IPS DF 6.9 (cell line): ENCODE results near the gene POU2F3.

ENCODE experiments used
- DNase-seq: peaks from one replicate; pipeline ENCODE4 v3.0.0-alpha.2; 2013; ENCODE audit warnings: low read depth, low spot score
- H3K27ac ChIP-seq: one replicate; pipeline ENCODE4 v1.5.1; 2013; ENCODE audit warnings: low read length, control low read depth
- H3K27me3 ChIP-seq: 2 replicates; pipeline ENCODE4 v1.6.1; 2013; ENCODE audit warnings: mild to moderate bottlenecking, low read length; ENCODE audit not compliant: control insufficient read depth, insufficient read depth
- H3K36me3 ChIP-seq: 2 replicates; pipeline ENCODE4 v1.6.1; 2013; ENCODE audit warnings: low read length; ENCODE audit not compliant: control insufficient read depth, insufficient read depth
- H3K4me1 ChIP-seq: 2 replicates; pipeline ENCODE4 v1.6.1; 2013; ENCODE audit warnings: low read length; ENCODE audit not compliant: control insufficient read depth, insufficient read depth
- H3K4me3 ChIP-seq: 2 replicates; pipeline ENCODE4 v1.5.1; 2013; ENCODE audit warnings: mild to moderate bottlenecking, low read length
- H3K9me3 ChIP-seq: 2 replicates; pipeline ENCODE4 v1.6.1; 2013; ENCODE audit warnings: low read length, inconsistent platforms; ENCODE audit not compliant: control insufficient read depth, insufficient read depth
- WGBS: extraction: QIAGEN DNeasy Blood & Tissue Kit; methylation state at CpG from one replicate; pipeline ENCODE4 v1.1.7; 2013; ENCODE audit warnings: mixed read lengths, missing lambda C conversion rate; ENCODE audit not compliant: insufficient read length, insufficient coverage; 5-methylcytosine and 5-hydroxymethylcytosine counted together

The POU2F3 gene

GRCh38 chr11:120218695-120219033 is 21.3 kb upstream of the POU2F3 start:
- WGBS = no CpG with 5 or more reads among the region's 10 CpGs

GRCh38 chr11:120219232-120219937 is 20.6 kb upstream of the POU2F3 start:
- H3K36me3 ChIP-seq = no peaks in the 10 kb centered on the region
- peaks cover 6% of the 10 kb centered on the region for H3K4me1 ChIP-seq
- peaks cover 20% of the 10 kb centered on the region for H3K27me3 ChIP-seq
- H3K9me3 ChIP-seq = no peaks in the 10 kb centered on the region
- no CpG with 5 or more reads among the region's 13 CpGs for WGBS
- H3K4me3 ChIP-seq = no peak overlapping the region
- no peak for DNase-seq
- no peak overlapping the region for H3K27ac ChIP-seq

More at GRCh38 chr11:120218695-120219033, 21.3 kb upstream of the POU2F3 start:
- Histone ChIP-seq H3K4me3 (no peak overlapping the region), H3K27me3 (peaks cover 28% of the 10 kb centered on the region), H3K36me3 (no peaks in the 10 kb centered on the region), H3K4me1 (peaks cover 6% of the 10 kb centered on the region), H3K9me3 (no peaks in the 10 kb centered on the region), H3K27ac (no peak overlapping the region)
- DNase-seq = no peak

- no peak for DNase-seq
- H3K4me1 ChIP-seq = peaks cover 6% of the 10 kb centered on the region
- no peak overlapping the region for H3K4me3 ChIP-seq
- WGBS = no CpG with 5 or more reads among the region's 9 CpGs
- no peaks in the 10 kb centered on the region for H3K36me3 ChIP-seq
- H3K27me3 ChIP-seq = peaks cover 15% of the 10 kb centered on the region; the same call in 1 of the 2 replicates
- H3K9me3 ChIP-seq = no peaks in the 10 kb centered on the region
- H3K27ac ChIP-seq = no peak overlapping the region
Observed at GRCh38 chr11:120219938-120220746, 19.8 kb upstream of the POU2F3 start.

GRCh38 chr11:120220747-120221037 is 19.2 kb upstream of the POU2F3 start:
- H3K27ac ChIP-seq = no peak overlapping the region
- WGBS = no CpG with 5 or more reads among the region's 4 CpGs
- peaks cover 6% of the 10 kb centered on the region for H3K4me1 ChIP-seq
- peaks cover 10% of the 10 kb centered on the region; the same call in 1 of the 2 replicates for H3K27me3 ChIP-seq
- no peak for DNase-seq
- H3K4me3 ChIP-seq = no peak overlapping the region
- no peaks in the 10 kb centered on the region for H3K9me3 ChIP-seq
- H3K36me3 ChIP-seq = no peaks in the 10 kb centered on the region

- Histone ChIP-seq H3K4me1 (peaks cover 6% of the 10 kb centered on the region), H3K27me3 (peaks cover 5% of the 10 kb centered on the region; the same call in 1 of the 2 replicates), H3K9me3 (no peaks in the 10 kb centered on the region), H3K27ac (no peak overlapping the region), H3K36me3 (no peaks in the 10 kb centered on the region), H3K4me3 (no peak overlapping the region)
- WGBS = no CpG with 5 or more reads among the region's 1 CpG
- no peak for DNase-seq
Observed at GRCh38 chr11:120221115-120221752, 18.7 kb upstream of the POU2F3 start.

- Histone ChIP-seq H3K4me3 (no peak overlapping the region), H3K36me3 (no peaks in the 10 kb centered on the region), H3K27ac (no peak overlapping the region), H3K4me1 (peaks cover 6% of the 10 kb centered on the region), H3K27me3 (no peaks in the 10 kb centered on the region; the same call in 1 of the 2 replicates), H3K9me3 (no peaks in the 10 kb centered on the region)
- DNase-seq = no peak
- no CpG with 5 or more reads among the region's 8 CpGs for WGBS
Observed at GRCh38 chr11:120222916-120223315, 17.0 kb upstream of the POU2F3 start.

- H3K4me1 ChIP-seq = peaks cover 2% of the 10 kb centered on the region
- DNase-seq = no peak
- no CpG with 5 or more reads among the region's 1 CpG for WGBS
- H3K36me3 ChIP-seq = no peaks in the 10 kb centered on the region
- H3K27ac ChIP-seq = no peak overlapping the region
- no peaks in the 10 kb centered on the region; the same call in 1 of the 2 replicates for H3K27me3 ChIP-seq
- H3K9me3 ChIP-seq = no peaks in the 10 kb centered on the region
- H3K4me3 ChIP-seq = no peak overlapping the region
Observed at GRCh38 chr11:120223793-120224192, 16.1 kb upstream of the POU2F3 start.

- Histone ChIP-seq H3K9me3 (no peaks in the 10 kb centered on the region), H3K27me3 (no peaks in the 10 kb centered on the region; the same call in 1 of the 2 replicates), H3K4me3 (no peak overlapping the region), H3K27ac (no peak overlapping the region), H3K4me1 (peaks cover 2% of the 10 kb centered on the region), H3K36me3 (no peaks in the 10 kb centered on the region)
- WGBS = no CpG with 5 or more reads among the region's 6 CpGs
- no peak for DNase-seq
Observed at GRCh38 chr11:120224361-120224760, 15.6 kb upstream of the POU2F3 start.

GRCh38 chr11:120224972-120225909 is 14.7 kb upstream of the POU2F3 start:
- no peaks in the 10 kb centered on the region for H3K9me3 ChIP-seq
- no peak for DNase-seq
- H3K4me1 ChIP-seq = no peaks in the 10 kb centered on the region; the same call in 1 of the 2 replicates
- H3K36me3 ChIP-seq = no peaks in the 10 kb centered on the region
- H3K27ac ChIP-seq = no peak overlapping the region
- H3K4me3 ChIP-seq = no peak overlapping the region
- no peaks in the 10 kb centered on the region; the same call in 1 of the 2 replicates for H3K27me3 ChIP-seq
- no CpG with 5 or more reads among the region's 22 CpGs for WGBS

GRCh38 chr11:120226242-120226641 is 13.7 kb upstream of the POU2F3 start:
- Histone ChIP-seq H3K27me3 (no peaks in the 10 kb centered on the region; the same call in 1 of the 2 replicates), H3K4me1 (no peaks in the 10 kb centered on the region)
- no CpG with 5 or more reads among the region's 5 CpGs for WGBS

More at GRCh38 chr11:120226242-120226641, 13.7 kb upstream of the POU2F3 start:
- H3K36me3 ChIP-seq = no peaks in the 10 kb centered on the region
- no peak for DNase-seq
- no peaks in the 10 kb centered on the region for H3K9me3 ChIP-seq
- H3K4me3 ChIP-seq = no peak overlapping the region
- no peak overlapping the region for H3K27ac ChIP-seq
